ENCODE data around the gene NOL3. TPM values are rescaled to one million over a fixed set of nuclear protein-coding genes. Genes with fewer than 3 reads are reported as not detected.

Gene NOL3
- total and polyA plus RNA-seq, 2 of the 4 experiments (the other 2 are of a cell fraction) = 6.1 to 17.2 TPM

DNA sequence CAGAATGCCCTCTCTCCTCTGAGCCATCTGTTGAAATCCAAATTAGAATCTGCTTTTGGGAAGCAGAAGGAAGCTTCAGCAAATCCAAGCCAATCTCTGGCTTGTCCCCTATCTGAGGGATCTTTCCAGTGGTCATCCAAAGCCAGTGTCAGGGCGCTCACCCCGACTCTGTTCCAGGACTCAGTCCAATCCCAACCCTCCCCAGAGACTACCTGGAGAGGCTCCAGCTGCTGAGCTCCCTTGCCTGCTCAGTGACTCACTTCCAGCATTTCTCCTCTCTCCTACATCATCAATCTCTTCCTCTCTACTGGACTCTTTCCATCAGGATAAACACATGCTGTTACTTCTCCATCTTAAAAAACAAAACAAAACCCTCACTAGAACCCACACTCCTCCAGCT is 11.0 kb downstream of the NOL3 start:
- Histone ChIP-seq H2AK9ac (replicated peaks; ENCODE audit: low read depth, low read length, poor library complexity) (peak overlapping the region; percentile 83), H3K56ac (ENCODE audit: extremely low read depth, insufficient read depth, low read length) (no peak overlapping the region), H2BK20ac (ENCODE audit: low read depth, low read length) (0 out of 2 replicates have a peak overlapping the region, but pooled peaks have one; percentile 8), H3K4me1 (ENCODE audit: control insufficient read depth, insufficient read depth, low read length) (peaks cover 12% of the 10 kb centered on the region), H4K91ac (ENCODE audit: insufficient read depth, low read depth, low read length) (peak overlapping the region; percentile 49), H4K8ac (ENCODE audit: low read depth in 2 of 2, low read length in 2 of 2) (peak overlapping the region in 1 of 2 experiments; percentile 40; a peak in 1 of 4 replicates), H2BK15ac (ENCODE audit: low read depth, low read length) (0 out of 3 replicates have a peak overlapping the region, but pooled peaks have one; percentile 21), H3K27me3 (ENCODE audit: control insufficient read depth, insufficient read depth, low read length) (no peaks in the 10 kb centered on the region), H3K18ac (ENCODE audit: low read depth, low read length) (peak overlapping the region; percentile 23; the same call in 1 of the 2 replicates), H3K36me3 (ENCODE audit: control insufficient read depth, insufficient read depth, low read length) (peaks cover 2% of the 10 kb centered on the region; the same call in 1 of the 2 replicates), H3K4ac (ENCODE audit: low read depth, low read length) (peak overlapping the region; percentile 75), H2BK5ac (ENCODE audit: low read depth, low read length, poor library complexity, severe bottlenecking) (peak overlapping the region; percentile 58), H3K9me3 (ENCODE audit: control insufficient read depth, insufficient read depth, low read length) (no peaks in the 10 kb centered on the region), H4K20me1 (ENCODE audit: insufficient read depth, low read length) (peaks cover 33% of the 10 kb centered on the region), H2BK120ac (ENCODE audit: low read depth, low read length) (peak overlapping the region; percentile 38; the same call in 1 of the 2 replicates), H3K14ac (replicated peaks; ENCODE audit: low read depth, low read length) (peak overlapping the region; percentile 7), H2AFZ (replicated peaks; ENCODE audit: low read length, poor library complexity) (no peak overlapping the region), H3K79me1 (ENCODE audit: low read depth in 1 of 2, low read length in 2 of 2) (peaks cover 25 to 42% of the 10 kb centered on the region in 2 experiments), H3K27ac (ENCODE audit: insufficient read depth, low read length) (peak overlapping the region; percentile 41; the same call in 1 of the 2 replicates), H3K4me2 (ENCODE audit: low read depth, low read length) (peak overlapping the region; percentile 26), H2AK5ac (ENCODE audit: low read depth, low read length) (peak overlapping the region; percentile 89), H3K9ac (ENCODE audit: low read depth, low read length) (peak overlapping the region; percentile 15; the same call in 1 of the 2 replicates), H4K5ac (ENCODE audit: low read depth, low read length) (no peak overlapping the region), H3K9me1 (ENCODE audit: insufficient read depth, low read length) (peaks cover 10% of the 10 kb centered on the region), H3K4me3 (ENCODE audit: insufficient read depth, low read depth, low read length) (no peak overlapping the region), H3K23ac (ENCODE audit: low read depth, low read length) (no peak overlapping the region)
- ChIA-PET POLR2A (ENCODE audit: unreplicated experiment) (no interaction called here), CTCF (interaction anchor here (0.6 kb wide), 1 partner anchor 366 kb away, joined by 4 read pairs; no protein-coding TSS in a partner anchor)
- dilution Hi-C loops (cut with HindIII; ENCODE audit: low sequenced_read_pairs, unreplicated experiment) (no loop called here), in situ Hi-C loops (cut with MboI; ENCODE audit: low sequenced_read_pairs) (no loop called here), intact Hi-C loops (cut with micrococcal nuclease) (loop anchor here (10.0 kb wide), 1 partner anchor 167 kb away; no protein-coding TSS in a partner anchor)
- peak; percentile 92 for DNase-seq
- peak; percentile 7 for ATAC-seq (ENCODE audit: low read depth)
- BruUV-seq (replicated peaks) = no TSS peak
- no peak for TF ChIP-seq CEBPB (IDR thresholded peaks at IDR 0.05; ENCODE audit: low read depth, low read length)
- TF ChIP-seq, protein P1, sequence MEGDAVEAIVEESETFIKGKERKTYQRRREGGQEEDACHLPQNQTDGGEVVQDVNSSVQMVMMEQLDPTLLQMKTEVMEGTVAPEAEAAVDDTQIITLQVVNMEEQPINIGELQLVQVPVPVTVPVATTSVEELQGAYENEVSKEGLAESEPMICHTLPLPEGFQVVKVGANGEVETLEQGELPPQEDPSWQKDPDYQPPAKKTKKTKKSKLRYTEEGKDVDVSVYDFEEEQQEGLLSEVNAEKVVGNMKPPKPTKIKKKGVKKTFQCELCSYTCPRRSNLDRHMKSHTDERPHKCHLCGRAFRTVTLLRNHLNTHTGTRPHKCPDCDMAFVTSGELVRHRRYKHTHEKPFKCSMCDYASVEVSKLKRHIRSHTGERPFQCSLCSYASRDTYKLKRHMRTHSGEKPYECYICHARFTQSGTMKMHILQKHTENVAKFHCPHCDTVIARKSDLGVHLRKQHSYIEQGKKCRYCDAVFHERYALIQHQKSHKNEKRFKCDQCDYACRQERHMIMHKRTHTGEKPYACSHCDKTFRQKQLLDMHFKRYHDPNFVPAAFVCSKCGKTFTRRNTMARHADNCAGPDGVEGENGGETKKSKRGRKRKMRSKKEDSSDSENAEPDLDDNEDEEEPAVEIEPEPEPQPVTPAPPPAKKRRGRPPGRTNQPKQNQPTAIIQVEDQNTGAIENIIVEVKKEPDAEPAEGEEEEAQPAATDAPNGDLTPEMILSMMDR (conservative IDR thresholded peaks at IDR 0.05; ENCODE audit: low read depth, low read length) = no peak
- TF ChIP-seq MXI1 (IDR thresholded peaks at IDR 0.05; ENCODE audit: borderline replicate concordance, low read depth, low read length) = peak; percentile 24; the same call in 1 of the 2 replicates
- no peak for TF ChIP-seq CHD1 (IDR thresholded peaks at IDR 0.05; ENCODE audit: low read depth, low read length)
- no peak for TF ChIP-seq RAD21 (IDR thresholded peaks at IDR 0.05; ENCODE audit: low read length)
- peak; percentile 55; the same call in 1 of the 2 replicates for TF ChIP-seq FOS (IDR thresholded peaks at IDR 0.05; ENCODE audit: low read depth, low read length)
- no peak for TF ChIP-seq NFE2L2 (IDR thresholded peaks at IDR 0.05; ENCODE audit: low read depth, low read length)
- no peak for TF ChIP-seq SMC3 (IDR thresholded peaks at IDR 0.05; ENCODE audit: low read depth, low read length)
- TF ChIP-seq, protein P2, sequence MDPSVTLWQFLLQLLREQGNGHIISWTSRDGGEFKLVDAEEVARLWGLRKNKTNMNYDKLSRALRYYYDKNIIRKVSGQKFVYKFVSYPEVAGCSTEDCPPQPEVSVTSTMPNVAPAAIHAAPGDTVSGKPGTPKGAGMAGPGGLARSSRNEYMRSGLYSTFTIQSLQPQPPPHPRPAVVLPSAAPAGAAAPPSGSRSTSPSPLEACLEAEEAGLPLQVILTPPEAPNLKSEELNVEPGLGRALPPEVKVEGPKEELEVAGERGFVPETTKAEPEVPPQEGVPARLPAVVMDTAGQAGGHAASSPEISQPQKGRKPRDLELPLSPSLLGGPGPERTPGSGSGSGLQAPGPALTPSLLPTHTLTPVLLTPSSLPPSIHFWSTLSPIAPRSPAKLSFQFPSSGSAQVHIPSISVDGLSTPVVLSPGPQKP (IDR thresholded peaks at IDR 0.05; ENCODE audit: borderline replicate concordance, low read depth, low read length) = no peak
- TF ChIP-seq MAFK (IDR thresholded peaks at IDR 0.05; ENCODE audit: low read depth, low read length) = no peak
- TF ChIP-seq MAZ (IDR thresholded peaks at IDR 0.05; ENCODE audit: borderline replicate concordance, low read depth, low read length) = no peak
- no peak for TF ChIP-seq POLR2A (IDR thresholded peaks at IDR 0.05; ENCODE audit: low read depth, low read length)
- TF ChIP-seq, protein P3, sequence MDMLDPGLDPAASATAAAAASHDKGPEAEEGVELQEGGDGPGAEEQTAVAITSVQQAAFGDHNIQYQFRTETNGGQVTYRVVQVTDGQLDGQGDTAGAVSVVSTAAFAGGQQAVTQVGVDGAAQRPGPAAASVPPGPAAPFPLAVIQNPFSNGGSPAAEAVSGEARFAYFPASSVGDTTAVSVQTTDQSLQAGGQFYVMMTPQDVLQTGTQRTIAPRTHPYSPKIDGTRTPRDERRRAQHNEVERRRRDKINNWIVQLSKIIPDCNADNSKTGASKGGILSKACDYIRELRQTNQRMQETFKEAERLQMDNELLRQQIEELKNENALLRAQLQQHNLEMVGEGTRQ (IDR thresholded peaks at IDR 0.05; ENCODE audit: low read depth, low read length) = no peak
- TF ChIP-seq RFX5 (IDR thresholded peaks at IDR 0.05; ENCODE audit: low read depth, low read length) = no peak
- no peak for TF ChIP-seq RCOR1 (IDR thresholded peaks at IDR 0.05; ENCODE audit: insufficient replicate concordance, low read length)
- no peak for TF ChIP-seq BHLHE40 (IDR thresholded peaks at IDR 0.05; ENCODE audit: low read depth, low read length)
- WGBS, 2 experiments (ENCODE audit: extremely low coverage in 2 of 2, insufficient read length in 1 of 2) = 0% methylated on average over 1 of the region's 2 CpGs; no CpG with 5 or more reads in 1 of the 2 experiments
